Measurements from ENCODE around the gene TICAM1.

DNA sequence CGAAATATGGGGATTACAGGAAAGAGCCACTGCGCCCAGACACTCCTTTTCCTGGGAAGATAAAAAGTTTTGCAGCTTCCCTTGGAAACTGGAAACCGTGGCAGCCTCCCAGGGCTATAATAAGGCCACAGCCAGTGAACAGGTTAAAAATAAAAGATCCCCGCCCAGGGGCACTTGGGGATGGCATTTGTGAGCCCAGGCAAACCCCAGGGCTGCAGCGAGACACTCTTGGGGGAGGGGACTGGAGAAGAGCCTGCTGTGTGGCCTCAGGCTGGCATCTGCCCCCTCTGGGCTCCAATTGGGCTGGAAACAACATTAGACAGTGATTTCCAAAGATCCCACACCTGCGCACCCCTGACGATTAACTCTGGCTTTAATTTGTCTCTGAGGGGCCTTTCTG, 28.8 kb downstream of the TICAM1 start:
- no peak for TF ChIP-seq EZH2 (IDR thresholded peaks at IDR 0.05; ENCODE audit: low read depth)
- TF ChIP-seq, protein P1, sequence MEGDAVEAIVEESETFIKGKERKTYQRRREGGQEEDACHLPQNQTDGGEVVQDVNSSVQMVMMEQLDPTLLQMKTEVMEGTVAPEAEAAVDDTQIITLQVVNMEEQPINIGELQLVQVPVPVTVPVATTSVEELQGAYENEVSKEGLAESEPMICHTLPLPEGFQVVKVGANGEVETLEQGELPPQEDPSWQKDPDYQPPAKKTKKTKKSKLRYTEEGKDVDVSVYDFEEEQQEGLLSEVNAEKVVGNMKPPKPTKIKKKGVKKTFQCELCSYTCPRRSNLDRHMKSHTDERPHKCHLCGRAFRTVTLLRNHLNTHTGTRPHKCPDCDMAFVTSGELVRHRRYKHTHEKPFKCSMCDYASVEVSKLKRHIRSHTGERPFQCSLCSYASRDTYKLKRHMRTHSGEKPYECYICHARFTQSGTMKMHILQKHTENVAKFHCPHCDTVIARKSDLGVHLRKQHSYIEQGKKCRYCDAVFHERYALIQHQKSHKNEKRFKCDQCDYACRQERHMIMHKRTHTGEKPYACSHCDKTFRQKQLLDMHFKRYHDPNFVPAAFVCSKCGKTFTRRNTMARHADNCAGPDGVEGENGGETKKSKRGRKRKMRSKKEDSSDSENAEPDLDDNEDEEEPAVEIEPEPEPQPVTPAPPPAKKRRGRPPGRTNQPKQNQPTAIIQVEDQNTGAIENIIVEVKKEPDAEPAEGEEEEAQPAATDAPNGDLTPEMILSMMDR (conservative IDR thresholded peaks at IDR 0.05): no peak

All from PC-9 (cell line).